Fibroblast of mammary gland (primary cell): ENCODE measurements around the gene NFKB2.

ENCODE experiments used
- DNase-seq: peaks from one replicate; pipeline ENCODE4 v3.0.0-alpha.2; 2010; ENCODE audit warnings: low read depth
- H3K4me3 ChIP-seq: 2 replicates; pipeline ENCODE4 v1.5.1; 2011; ENCODE audit warnings: low read depth, mild to moderate bottlenecking, low read length, moderate library complexity; ENCODE audit not compliant: control insufficient read depth
- TF ChIP-seq, protein P1 (sequence below): conservative IDR thresholded peaks from 2 replicates; pipeline ENCODE4 v1.5.1; 2011; ENCODE audit warnings: low read depth, low read length, inconsistent platforms; ENCODE audit not compliant: control insufficient read depth, insufficient read depth

Gene NFKB2

GRCh38 chr10:102399217-102400021, 3.9 kb downstream of the NFKB2 start:
- H3K4me3 ChIP-seq, result peak overlapping the region; percentile 45
- peak; percentile 78 for DNase-seq
- TF ChIP-seq, protein P1, sequence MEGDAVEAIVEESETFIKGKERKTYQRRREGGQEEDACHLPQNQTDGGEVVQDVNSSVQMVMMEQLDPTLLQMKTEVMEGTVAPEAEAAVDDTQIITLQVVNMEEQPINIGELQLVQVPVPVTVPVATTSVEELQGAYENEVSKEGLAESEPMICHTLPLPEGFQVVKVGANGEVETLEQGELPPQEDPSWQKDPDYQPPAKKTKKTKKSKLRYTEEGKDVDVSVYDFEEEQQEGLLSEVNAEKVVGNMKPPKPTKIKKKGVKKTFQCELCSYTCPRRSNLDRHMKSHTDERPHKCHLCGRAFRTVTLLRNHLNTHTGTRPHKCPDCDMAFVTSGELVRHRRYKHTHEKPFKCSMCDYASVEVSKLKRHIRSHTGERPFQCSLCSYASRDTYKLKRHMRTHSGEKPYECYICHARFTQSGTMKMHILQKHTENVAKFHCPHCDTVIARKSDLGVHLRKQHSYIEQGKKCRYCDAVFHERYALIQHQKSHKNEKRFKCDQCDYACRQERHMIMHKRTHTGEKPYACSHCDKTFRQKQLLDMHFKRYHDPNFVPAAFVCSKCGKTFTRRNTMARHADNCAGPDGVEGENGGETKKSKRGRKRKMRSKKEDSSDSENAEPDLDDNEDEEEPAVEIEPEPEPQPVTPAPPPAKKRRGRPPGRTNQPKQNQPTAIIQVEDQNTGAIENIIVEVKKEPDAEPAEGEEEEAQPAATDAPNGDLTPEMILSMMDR, result peak; percentile 50

DNA sequence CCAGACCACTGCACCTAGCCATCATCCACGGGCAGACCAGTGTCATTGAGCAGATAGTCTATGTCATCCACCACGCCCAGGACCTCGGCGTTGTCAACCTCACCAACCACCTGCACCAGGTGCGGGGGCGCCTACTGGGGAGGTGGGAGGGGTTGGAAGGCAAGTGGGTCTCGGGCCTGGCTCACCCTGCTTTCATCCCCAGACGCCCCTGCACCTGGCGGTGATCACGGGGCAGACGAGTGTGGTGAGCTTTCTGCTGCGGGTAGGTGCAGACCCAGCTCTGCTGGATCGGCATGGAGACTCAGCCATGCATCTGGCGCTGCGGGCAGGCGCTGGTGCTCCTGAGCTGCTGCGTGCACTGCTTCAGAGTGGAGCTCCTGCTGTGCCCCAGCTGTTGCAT, 4.6 kb downstream of the NFKB2 start:
- H3K4me3 ChIP-seq, result no peak overlapping the region
- TF ChIP-seq, protein P1, result no peak
- no peak for DNase-seq

DNA sequence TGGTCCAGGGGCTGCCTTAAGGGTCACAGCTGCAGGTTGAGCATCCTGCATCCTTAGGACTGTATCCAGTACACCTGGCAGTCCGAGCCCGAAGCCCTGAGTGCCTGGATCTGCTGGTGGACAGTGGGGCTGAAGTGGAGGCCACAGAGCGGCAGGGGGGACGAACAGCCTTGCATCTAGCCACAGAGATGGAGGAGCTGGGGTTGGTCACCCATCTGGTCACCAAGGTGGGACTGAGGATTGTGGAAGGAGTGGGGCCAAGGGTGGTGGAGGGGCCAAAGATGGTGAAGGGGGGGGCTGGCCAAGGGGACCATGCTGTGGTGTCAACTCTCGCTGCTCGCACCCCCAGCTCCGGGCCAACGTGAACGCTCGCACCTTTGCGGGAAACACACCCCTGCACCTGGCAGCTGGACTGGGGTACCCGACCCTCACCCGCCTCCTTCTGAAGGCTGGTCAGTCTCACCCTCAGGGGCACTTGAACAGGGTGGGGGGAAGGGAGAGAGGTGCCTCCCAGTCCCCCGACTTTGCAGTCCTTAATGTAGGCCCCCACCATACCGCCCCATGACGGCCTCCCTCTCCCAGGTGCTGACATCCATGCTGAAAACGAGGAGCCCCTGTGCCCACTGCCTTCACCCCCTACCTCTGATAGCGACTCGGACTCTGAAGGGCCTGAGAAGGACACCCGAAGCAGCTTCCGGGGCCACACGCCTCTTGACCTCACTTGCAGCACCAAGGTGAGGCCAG, 5.3 kb downstream of the NFKB2 start:
- no peak overlapping the region for H3K4me3 ChIP-seq
- DNase-seq, result no peak
- TF ChIP-seq, protein P1, result no peak

GRCh38 chr10:102401342-102401654, 5.8 kb downstream of the NFKB2 start:
- H3K4me3 ChIP-seq, result no peak overlapping the region
- DNase-seq, result no peak
- TF ChIP-seq, protein P1, result no peak

DNA sequence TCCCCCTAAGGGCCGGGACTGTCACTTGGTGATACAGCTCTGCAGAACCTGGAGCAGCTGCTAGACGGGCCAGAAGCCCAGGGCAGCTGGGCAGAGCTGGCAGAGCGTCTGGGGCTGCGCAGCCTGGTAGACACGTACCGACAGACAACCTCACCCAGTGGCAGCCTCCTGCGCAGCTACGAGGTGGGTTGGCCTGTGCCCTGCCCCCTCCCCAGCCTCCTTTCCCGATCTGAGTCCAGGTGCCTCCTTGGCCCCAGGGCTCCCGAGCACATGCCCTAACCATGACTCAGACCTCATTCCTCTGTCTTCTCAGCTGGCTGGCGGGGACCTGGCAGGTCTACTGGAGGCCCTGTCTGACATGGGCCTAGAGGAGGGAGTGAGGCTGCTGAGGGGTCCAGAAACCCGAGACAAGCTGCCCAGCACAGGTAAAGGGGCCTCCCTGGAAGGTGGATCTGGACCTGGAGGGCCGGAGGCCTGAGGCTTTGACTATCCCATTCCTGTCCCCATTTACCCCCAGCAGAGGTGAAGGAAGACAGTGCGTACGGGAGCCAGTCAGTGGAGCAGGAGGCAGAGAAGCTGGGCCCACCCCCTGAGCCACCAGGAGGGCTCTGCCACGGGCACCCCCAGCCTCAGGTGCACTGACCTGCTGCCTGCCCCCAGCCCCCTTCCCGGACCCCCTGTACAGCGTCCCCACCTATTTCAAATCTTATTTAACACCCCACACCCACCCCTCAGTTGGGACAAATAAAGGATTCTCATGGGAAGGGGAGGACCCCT, 6.4 kb downstream of the NFKB2 start:
- TF ChIP-seq, protein P1, result no peak
- no peak overlapping the region for H3K4me3 ChIP-seq
- DNase-seq, result no peak

- TF ChIP-seq, protein P1, result no peak
- DNase-seq, result no peak
- no peak overlapping the region for H3K4me3 ChIP-seq
Observed at GRCh38 chr10:102402512-102402896, 7.0 kb downstream of the NFKB2 start.
